DOHH2 (cell line): ENCODE data around the gene MAB21L2.

Experiments used
- EZH2phosphoT487 ChIP-seq: fragments of 200-600 bp; sonication (generic); IDR thresholded peaks from 2 replicates; pipeline ENCODE4 v1.6.1; 2017; ENCODE audit warnings: borderline replicate concordance, mild to moderate bottlenecking, antibody characterized with exemption, low read length, moderate library complexity, mixed read lengths
- TF ChIP-seq, protein P1 (sequence below): fragments of 200-600 bp; sonication (generic); IDR thresholded peaks from one replicate; pipeline ENCODE4 v1.5.1; 2014; ENCODE audit warnings: antibody characterized with exemption, mild to moderate bottlenecking, low read depth, low read length; ENCODE audit not compliant: poor library complexity, severe bottlenecking

DNA sequence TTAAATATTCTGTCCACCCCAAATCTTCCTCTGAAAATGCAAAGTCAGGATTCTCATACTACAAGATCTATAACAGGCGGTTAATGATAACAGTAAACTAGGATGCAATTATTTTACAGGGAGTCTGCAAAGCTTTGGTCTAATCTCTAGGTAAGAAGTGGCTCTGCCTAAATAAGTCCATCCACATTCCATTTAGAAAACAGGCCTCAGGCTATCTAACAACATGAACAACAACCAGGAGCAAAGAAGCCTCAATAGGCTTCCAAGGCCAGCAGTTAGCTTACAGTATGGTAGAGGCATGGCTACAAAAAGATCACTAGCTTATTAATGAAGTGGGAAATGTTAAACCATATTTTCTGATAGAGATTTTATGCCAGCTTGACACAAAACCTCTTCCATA is 6.4 kb downstream of the MAB21L2 start:
- TF ChIP-seq, protein P1, sequence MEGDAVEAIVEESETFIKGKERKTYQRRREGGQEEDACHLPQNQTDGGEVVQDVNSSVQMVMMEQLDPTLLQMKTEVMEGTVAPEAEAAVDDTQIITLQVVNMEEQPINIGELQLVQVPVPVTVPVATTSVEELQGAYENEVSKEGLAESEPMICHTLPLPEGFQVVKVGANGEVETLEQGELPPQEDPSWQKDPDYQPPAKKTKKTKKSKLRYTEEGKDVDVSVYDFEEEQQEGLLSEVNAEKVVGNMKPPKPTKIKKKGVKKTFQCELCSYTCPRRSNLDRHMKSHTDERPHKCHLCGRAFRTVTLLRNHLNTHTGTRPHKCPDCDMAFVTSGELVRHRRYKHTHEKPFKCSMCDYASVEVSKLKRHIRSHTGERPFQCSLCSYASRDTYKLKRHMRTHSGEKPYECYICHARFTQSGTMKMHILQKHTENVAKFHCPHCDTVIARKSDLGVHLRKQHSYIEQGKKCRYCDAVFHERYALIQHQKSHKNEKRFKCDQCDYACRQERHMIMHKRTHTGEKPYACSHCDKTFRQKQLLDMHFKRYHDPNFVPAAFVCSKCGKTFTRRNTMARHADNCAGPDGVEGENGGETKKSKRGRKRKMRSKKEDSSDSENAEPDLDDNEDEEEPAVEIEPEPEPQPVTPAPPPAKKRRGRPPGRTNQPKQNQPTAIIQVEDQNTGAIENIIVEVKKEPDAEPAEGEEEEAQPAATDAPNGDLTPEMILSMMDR = no peak
- TF ChIP-seq EZH2phosphoT487 = no peak
